WTC11 (cell line): ENCODE measurements around the gene BTN2A1. TPM values are rescaled to one million over a fixed set of nuclear protein-coding genes. Genes with fewer than 3 reads are reported as not detected.

Source experiments
- ATAC-seq: fragments of 200-7000 bp; cut with Tn5 transposase; 2 replicates; pipeline ENCODE4 v1.10.0; 2021; ENCODE audit warnings: mild to moderate bottlenecking, moderate library complexity
- CTCF ChIA-PET: fragments of 300-600 bp; sonication (Branson Sonifier 250); formaldehyde crosslinking; loops from one replicate; lab custom pipeline; 2021; ENCODE audit warnings: antibody characterized with exemption; lab: Charles Lee
- POLR2A ChIA-PET: fragments of 350-600 bp; sonication (Branson Sonifier 250); formaldehyde crosslinking; loops from one replicate; lab custom pipeline; 2021; ENCODE audit warnings: antibody characterized with exemption; lab: Charles Lee
- DNase-seq: peaks from one replicate; pipeline ENCODE4 v3.0.0; 2021; ENCODE audit warnings: low spot score
- H3K27ac Mint-ChIP-seq: 2 replicates; pipeline ENCODE4 v1.8.0; 2021; ENCODE audit warnings: mixed read lengths
- H3K27me3 Mint-ChIP-seq: 2 replicates; pipeline ENCODE4 v1.8.0; 2021; ENCODE audit warnings: low read depth, mild to moderate bottlenecking, moderate library complexity, mixed read lengths
- H3K36me3 Mint-ChIP-seq: 2 replicates; pipeline ENCODE4 v1.8.0; 2021; ENCODE audit warnings: mixed read lengths
- H3K4me1 Mint-ChIP-seq: 2 replicates; pipeline ENCODE4 v1.8.0; 2022; ENCODE audit warnings: mixed read lengths
- H3K4me3 Mint-ChIP-seq: 2 replicates; pipeline ENCODE4 v1.8.0; 2021; ENCODE audit warnings: mild to moderate bottlenecking, moderate library complexity, mixed read lengths
- H3K9me3 Mint-ChIP-seq: 2 replicates; pipeline ENCODE4 v1.8.0; 2021; ENCODE audit warnings: mixed read lengths
- AFF4 ChIP-seq: sonication (generic); formaldehyde crosslinking; IDR thresholded peaks from 2 replicates; pipeline ENCODE4 v1.8.1; 2023; ENCODE audit warnings: mild to moderate bottlenecking, missing genetic modification reagents, borderline replicate concordance
- ATF1 ChIP-seq: sonication (generic); formaldehyde crosslinking; IDR thresholded peaks from 2 replicates; pipeline ENCODE4 v1.8.1; 2023; ENCODE audit warnings: mild to moderate bottlenecking, moderate library complexity, missing genetic modification reagents
- ATF3 ChIP-seq: sonication (generic); formaldehyde crosslinking; conservative IDR thresholded peaks from 2 replicates; pipeline ENCODE4 v1.8.1; 2022; ENCODE audit warnings: mild to moderate bottlenecking, missing genetic modification reagents
- ATF6 ChIP-seq: sonication (generic); formaldehyde crosslinking; IDR thresholded peaks from 2 replicates; pipeline ENCODE4 v1.8.1; 2023; ENCODE audit warnings: mild to moderate bottlenecking, missing genetic modification reagents
- CREB1 ChIP-seq: sonication (generic); formaldehyde crosslinking; IDR thresholded peaks from 2 replicates; pipeline ENCODE4 v1.8.0; 2023; ENCODE audit warnings: mild to moderate bottlenecking, missing genetic modification reagents
- CTCF ChIP-seq: fragments of 200-600 bp; IDR thresholded peaks from 2 replicates; pipeline ENCODE4 v1.8.0; 2022; ENCODE audit warnings: antibody characterized with exemption
- GABPB1 ChIP-seq: sonication (generic); formaldehyde crosslinking; IDR thresholded peaks from 2 replicates; pipeline ENCODE4 v1.8.1; 2023; ENCODE audit warnings: mild to moderate bottlenecking, missing genetic modification reagents
- GRHL2 ChIP-seq: fragments of 250-450 bp; sonication (Bioruptor Pico); IDR thresholded peaks from 2 replicates; pipeline ENCODE4 v1.8.0; 2022; ENCODE audit warnings: mild to moderate bottlenecking, moderate library complexity; ENCODE audit not compliant: insufficient replicate concordance, severe bottlenecking
- MYBL2 ChIP-seq: sonication (generic); formaldehyde crosslinking; IDR thresholded peaks from 2 replicates; pipeline ENCODE4 v1.8.1; 2023; ENCODE audit warnings: mild to moderate bottlenecking, moderate library complexity, missing genetic modification reagents
- NFYB ChIP-seq: sonication (generic); formaldehyde crosslinking; conservative IDR thresholded peaks from 2 replicates; pipeline ENCODE4 v1.8.0; 2022; ENCODE audit warnings: low read depth, missing genetic modification reagents
- NR1H2 ChIP-seq: sonication (generic); formaldehyde crosslinking; IDR thresholded peaks from 2 replicates; pipeline ENCODE4 v1.9.0; 2021; ENCODE audit warnings: mild to moderate bottlenecking, moderate library complexity, missing genetic modification reagents
- OVOL2 ChIP-seq: fragments of 250-450 bp; sonication (Bioruptor Pico); IDR thresholded peaks from 2 replicates; pipeline ENCODE4 v1.9.0; 2021; ENCODE audit warnings: mild to moderate bottlenecking, borderline replicate concordance
- PREB ChIP-seq: sonication (generic); formaldehyde crosslinking; IDR thresholded peaks from 2 replicates; pipeline ENCODE4 v1.8.1; 2022; ENCODE audit warnings: mild to moderate bottlenecking, missing genetic modification reagents, moderate library complexity, borderline replicate concordance
- PRRX2 ChIP-seq: fragments of 250-450 bp; sonication (Bioruptor Pico); IDR thresholded peaks from 2 replicates; pipeline ENCODE4 v1.8.0; 2021; ENCODE audit warnings: mild to moderate bottlenecking
- SMAD3 ChIP-seq: sonication (generic); formaldehyde crosslinking; IDR thresholded peaks from 2 replicates; pipeline ENCODE4 v1.8.0; 2022; ENCODE audit warnings: missing genetic modification reagents, mild to moderate bottlenecking, borderline replicate concordance
- STAT6 ChIP-seq: sonication (generic); formaldehyde crosslinking; conservative IDR thresholded peaks from 2 replicates; pipeline ENCODE4 v1.8.1; 2023; ENCODE audit warnings: mild to moderate bottlenecking, low read depth, missing genetic modification reagents, moderate library complexity
- USF1 ChIP-seq: sonication (generic); formaldehyde crosslinking; IDR thresholded peaks from 2 replicates; pipeline ENCODE4 v1.8.0; 2022; ENCODE audit warnings: mild to moderate bottlenecking, missing genetic modification reagents
- ZBTB21 ChIP-seq: sonication (generic); formaldehyde crosslinking; IDR thresholded peaks from 2 replicates; pipeline ENCODE4 v1.8.1; 2023; ENCODE audit warnings: mild to moderate bottlenecking, missing genetic modification reagents, borderline replicate concordance
- ZNF263 ChIP-seq: sonication (generic); formaldehyde crosslinking; IDR thresholded peaks from 2 replicates; pipeline ENCODE4 v1.8.1; 2022; ENCODE audit warnings: low read depth, mild to moderate bottlenecking, moderate library complexity, missing genetic modification reagents
- ZNF671 ChIP-seq: fragments of 250-450 bp; sonication (Bioruptor Pico); IDR thresholded peaks from 2 replicates; pipeline ENCODE4 v1.8.0; 2021; ENCODE audit warnings: mild to moderate bottlenecking
- total RNA-seq: library from RNA; stranded (reverse); gene quantifications from 3 replicates; pipeline ENCODE4 v1.2.3, GENCODE V29; 2021

The BTN2A1 gene
- total RNA-seq, 1 experiment from 2014 or later: 9.9 TPM

GRCh38 chr6:26472549-26473290, 15.0 kb downstream of the BTN2A1 start:
- DNase-seq (no peak), ATAC-seq (no peak)
- peak overlapping the region; percentile 63; the same call in 1 of the 2 replicates for H3K27ac Mint-ChIP-seq
- peaks cover 26% of the 10 kb centered on the region for H3K36me3 Mint-ChIP-seq
- H3K4me3 Mint-ChIP-seq: no peak overlapping the region; the same call in 1 of the 2 replicates
- H3K9me3 Mint-ChIP-seq: peaks cover 22% of the 10 kb centered on the region
- no peaks in the 10 kb centered on the region for H3K27me3 Mint-ChIP-seq
- ChIA-PET CTCF (interaction anchor here (1.0 kb wide), 1 partner anchor 131 kb away, joined by 4 read pairs; no protein-coding TSS in a partner anchor), POLR2A (no interaction called here)
- peaks cover 33% of the 10 kb centered on the region for H3K4me1 Mint-ChIP-seq
- TF ChIP-seq CREB1 (CRISPR knock-in tag) (no peak), MYBL2 (no peak), OVOL2 (CRISPR knock-in tag) (no peak), ATF1 (CRISPR knock-in tag) (no peak), ZNF263 (CRISPR knock-in tag) (no peak), GABPB1 (CRISPR knock-in tag) (no peak), PREB (CRISPR knock-in tag) (no peak), ZNF671 (CRISPR knock-in tag) (no peak), NR1H2 (CRISPR knock-in tag) (no peak), USF1 (CRISPR knock-in tag) (no peak), ATF6 (CRISPR knock-in tag) (no peak), AFF4 (CRISPR knock-in tag) (no peak), ZBTB21 (no peak), NFYB (CRISPR knock-in tag) (no peak), ATF3 (CRISPR knock-in tag) (no peak), PRRX2 (CRISPR knock-in tag) (no peak), STAT6 (CRISPR knock-in tag) (no peak), GRHL2 (no peak), CTCF (no peak), SMAD3 (CRISPR knock-in tag) (no peak)
